Lower leg skin (tissue), 4 donors: ENCODE data around the gene USP13. TPM values are rescaled to one million over a fixed set of nuclear protein-coding genes. Genes with fewer than 3 reads are reported as not detected.

Experiments used
- DNase-seq, 2 donors: peaks; one replicate each; pipeline ENCODE4 v3.0.0-alpha.2; 2019; ENCODE audit warnings: low spot score in 2 of 2
- H3K4me3 ChIP-seq: fragments of 200-600 bp; sonication (generic); 2 replicates; pipeline ENCODE4 v1.5.1; 2017; ENCODE audit warnings: mild to moderate bottlenecking, low read depth; ENCODE audit not compliant: poor library complexity, severe bottlenecking
- POLR2A ChIP-seq, 2 donors: fragments of 450-650 bp; IDR thresholded peaks; one replicate each; pipeline ENCODE4 v1.6.1; 2016 to 2017; ENCODE audit warnings: antibody characterized with exemption in 2 of 2, mild to moderate bottlenecking in 1 of 2, moderate library complexity in 1 of 2
- WGBS, 2 donors: methylation state at CpG; one replicate each; pipeline ENCODE4 v1.1.5; 2018; 5-methylcytosine and 5-hydroxymethylcytosine counted together
- intact Hi-C: fragments of 100-400 bp; cut with DNase I; formaldehyde crosslinking; loops from one replicate; pipeline ENCODE4 v1.15.0; 2023; ENCODE audit warnings: low total_unique reads
- total RNA-seq, 4 donors: library from RNA; depleted of rRNA; stranded (reverse); fragments of >200 nt; gene quantifications; one replicate each; pipeline ENCODE4 v1.1.0, GENCODE V29; 2016
- TF ChIP-seq, protein P1 (sequence below), 3 donors: fragments of 450-650 bp; IDR thresholded peaks; one replicate each; pipeline ENCODE4 v1.5.1; 2016; ENCODE audit warnings: antibody characterized with exemption in 3 of 3, mild to moderate bottlenecking in 3 of 3, moderate library complexity in 2 of 3

USP13 gene
- total RNA-seq, 4 donors from 2014 or later, result 1.6 to 9.4 (median 5.8) TPM

DNA sequence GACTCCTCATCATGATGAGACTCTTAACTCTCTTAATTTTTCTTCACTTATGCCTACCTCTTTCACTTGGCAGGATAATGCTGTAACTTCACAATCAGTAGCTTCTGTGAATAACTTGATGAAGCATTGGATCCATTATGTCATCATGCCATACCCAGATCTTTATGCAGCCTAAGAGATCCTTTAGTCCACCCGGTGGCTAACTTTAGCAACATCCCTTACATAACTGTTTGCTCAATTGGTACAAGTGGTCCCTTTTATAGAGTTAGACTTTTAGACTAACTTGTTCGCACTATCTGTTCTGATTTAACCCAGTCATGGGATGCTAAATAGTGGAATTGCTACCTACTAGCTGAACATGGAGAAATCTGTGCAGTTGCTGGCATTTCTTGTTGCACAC, 184.5 kb downstream of the USP13 start:
- intact Hi-C loops, result no loop called here
- DNase-seq, result no peak
- 73 to 74% methylated on average over 2 of the region's 2 CpGs for WGBS, 2 donors
- H3K4me3 ChIP-seq, result no peak overlapping the region
- TF ChIP-seq, protein P1, sequence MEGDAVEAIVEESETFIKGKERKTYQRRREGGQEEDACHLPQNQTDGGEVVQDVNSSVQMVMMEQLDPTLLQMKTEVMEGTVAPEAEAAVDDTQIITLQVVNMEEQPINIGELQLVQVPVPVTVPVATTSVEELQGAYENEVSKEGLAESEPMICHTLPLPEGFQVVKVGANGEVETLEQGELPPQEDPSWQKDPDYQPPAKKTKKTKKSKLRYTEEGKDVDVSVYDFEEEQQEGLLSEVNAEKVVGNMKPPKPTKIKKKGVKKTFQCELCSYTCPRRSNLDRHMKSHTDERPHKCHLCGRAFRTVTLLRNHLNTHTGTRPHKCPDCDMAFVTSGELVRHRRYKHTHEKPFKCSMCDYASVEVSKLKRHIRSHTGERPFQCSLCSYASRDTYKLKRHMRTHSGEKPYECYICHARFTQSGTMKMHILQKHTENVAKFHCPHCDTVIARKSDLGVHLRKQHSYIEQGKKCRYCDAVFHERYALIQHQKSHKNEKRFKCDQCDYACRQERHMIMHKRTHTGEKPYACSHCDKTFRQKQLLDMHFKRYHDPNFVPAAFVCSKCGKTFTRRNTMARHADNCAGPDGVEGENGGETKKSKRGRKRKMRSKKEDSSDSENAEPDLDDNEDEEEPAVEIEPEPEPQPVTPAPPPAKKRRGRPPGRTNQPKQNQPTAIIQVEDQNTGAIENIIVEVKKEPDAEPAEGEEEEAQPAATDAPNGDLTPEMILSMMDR (IDR thresholded peaks at IDR 0.05), result no peak
- TF ChIP-seq POLR2A (IDR thresholded peaks at IDR 0.05), result no peak

Other genes with a start within 250 kb of the USP13 start
- gene GNB4, start 201.6 kb upstream of the USP13 start, total RNA-seq, result 10 to 100 TPM; 63.9 to 91.8 (median 85.8) TPM
- gene ACTL6A, start 90.1 kb upstream of the USP13 start, total RNA-seq, result 10 to 100 TPM; 34.1 to 67.3 (median 48.7) TPM
- 10 to 100 TPM; 10.5 to 19.7 (median 15.7) TPM for gene MRPL47, start 48.4 kb upstream of the USP13 start, total RNA-seq
- 10 to 100 TPM; 61.1 to 92.5 (median 78.3) TPM for gene NDUFB5, start 48.2 kb upstream of the USP13 start, total RNA-seq